ENCODE results near the gene FAM83B.

DNA sequence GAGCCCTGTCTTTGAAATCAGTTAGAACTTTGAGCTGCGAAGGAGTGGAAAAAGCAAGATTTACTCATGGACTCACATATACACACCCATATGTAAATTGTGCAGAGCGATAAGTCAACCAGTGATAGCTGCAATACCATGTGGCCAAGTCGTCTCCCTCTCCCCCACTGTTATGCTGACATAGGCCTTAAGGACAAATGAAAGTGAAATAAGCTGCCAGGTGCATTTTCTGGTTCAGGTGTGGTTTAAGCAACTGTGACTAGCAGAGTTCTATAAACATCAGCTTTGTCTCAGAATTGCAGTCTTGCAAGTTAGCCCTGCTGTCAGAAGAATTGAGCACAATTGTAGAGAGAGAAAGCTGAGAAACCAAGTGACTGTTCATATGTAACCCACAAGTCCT is 9.6 kb downstream of the FAM83B start:
- TF ChIP-seq POLR2A (IDR thresholded peaks at IDR 0.05): no peak
- TF ChIP-seq, protein P1, sequence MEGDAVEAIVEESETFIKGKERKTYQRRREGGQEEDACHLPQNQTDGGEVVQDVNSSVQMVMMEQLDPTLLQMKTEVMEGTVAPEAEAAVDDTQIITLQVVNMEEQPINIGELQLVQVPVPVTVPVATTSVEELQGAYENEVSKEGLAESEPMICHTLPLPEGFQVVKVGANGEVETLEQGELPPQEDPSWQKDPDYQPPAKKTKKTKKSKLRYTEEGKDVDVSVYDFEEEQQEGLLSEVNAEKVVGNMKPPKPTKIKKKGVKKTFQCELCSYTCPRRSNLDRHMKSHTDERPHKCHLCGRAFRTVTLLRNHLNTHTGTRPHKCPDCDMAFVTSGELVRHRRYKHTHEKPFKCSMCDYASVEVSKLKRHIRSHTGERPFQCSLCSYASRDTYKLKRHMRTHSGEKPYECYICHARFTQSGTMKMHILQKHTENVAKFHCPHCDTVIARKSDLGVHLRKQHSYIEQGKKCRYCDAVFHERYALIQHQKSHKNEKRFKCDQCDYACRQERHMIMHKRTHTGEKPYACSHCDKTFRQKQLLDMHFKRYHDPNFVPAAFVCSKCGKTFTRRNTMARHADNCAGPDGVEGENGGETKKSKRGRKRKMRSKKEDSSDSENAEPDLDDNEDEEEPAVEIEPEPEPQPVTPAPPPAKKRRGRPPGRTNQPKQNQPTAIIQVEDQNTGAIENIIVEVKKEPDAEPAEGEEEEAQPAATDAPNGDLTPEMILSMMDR (IDR thresholded peaks at IDR 0.05): no peak
